DOHH2 (cell line): ENCODE measurements around the gene ITPKB.

Experiments
- EZH2phosphoT487 ChIP-seq: fragments of 200-600 bp; sonication (generic); IDR thresholded peaks from 2 replicates; pipeline ENCODE4 v1.6.1; 2017; ENCODE audit warnings: borderline replicate concordance, mild to moderate bottlenecking, antibody characterized with exemption, low read length, moderate library complexity, mixed read lengths
- TF ChIP-seq, protein P1 (sequence below): fragments of 200-600 bp; sonication (generic); IDR thresholded peaks from one replicate; pipeline ENCODE4 v1.5.1; 2014; ENCODE audit warnings: antibody characterized with exemption, mild to moderate bottlenecking, low read depth, low read length; ENCODE audit not compliant: poor library complexity, severe bottlenecking

DNA sequence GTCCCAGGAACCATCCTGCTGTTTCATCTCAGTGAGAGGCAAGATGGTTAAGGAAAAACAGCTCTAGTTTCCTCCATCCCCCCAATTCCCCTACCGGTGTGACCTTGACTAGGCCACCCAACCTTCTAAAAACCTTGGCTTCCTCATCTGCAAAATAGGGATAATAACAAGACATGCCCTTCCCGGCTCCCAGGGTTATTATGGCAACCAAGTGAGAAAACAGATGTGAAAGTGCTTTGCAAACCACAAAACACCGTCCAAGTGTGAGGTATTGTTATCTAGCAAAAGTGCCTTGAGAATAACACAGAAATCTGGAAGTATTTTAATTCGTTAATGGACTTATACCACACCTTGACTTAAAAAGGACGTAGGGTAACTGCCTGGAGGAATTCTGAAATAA is 62.7 kb downstream of the ITPKB start:
- TF ChIP-seq, protein P1, sequence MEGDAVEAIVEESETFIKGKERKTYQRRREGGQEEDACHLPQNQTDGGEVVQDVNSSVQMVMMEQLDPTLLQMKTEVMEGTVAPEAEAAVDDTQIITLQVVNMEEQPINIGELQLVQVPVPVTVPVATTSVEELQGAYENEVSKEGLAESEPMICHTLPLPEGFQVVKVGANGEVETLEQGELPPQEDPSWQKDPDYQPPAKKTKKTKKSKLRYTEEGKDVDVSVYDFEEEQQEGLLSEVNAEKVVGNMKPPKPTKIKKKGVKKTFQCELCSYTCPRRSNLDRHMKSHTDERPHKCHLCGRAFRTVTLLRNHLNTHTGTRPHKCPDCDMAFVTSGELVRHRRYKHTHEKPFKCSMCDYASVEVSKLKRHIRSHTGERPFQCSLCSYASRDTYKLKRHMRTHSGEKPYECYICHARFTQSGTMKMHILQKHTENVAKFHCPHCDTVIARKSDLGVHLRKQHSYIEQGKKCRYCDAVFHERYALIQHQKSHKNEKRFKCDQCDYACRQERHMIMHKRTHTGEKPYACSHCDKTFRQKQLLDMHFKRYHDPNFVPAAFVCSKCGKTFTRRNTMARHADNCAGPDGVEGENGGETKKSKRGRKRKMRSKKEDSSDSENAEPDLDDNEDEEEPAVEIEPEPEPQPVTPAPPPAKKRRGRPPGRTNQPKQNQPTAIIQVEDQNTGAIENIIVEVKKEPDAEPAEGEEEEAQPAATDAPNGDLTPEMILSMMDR: no peak
- no peak for TF ChIP-seq EZH2phosphoT487
